SK-N-SH treated with all-trans-retinoic acid at 6 μM for 48 hours (cell line): ENCODE data around the gene UBE2V1.

Experiments used
- ATAC-seq: fragments of 200-7000 bp; cut with Tn5 transposase; 3 replicates; pipeline ENCODE4 v1.9.1; 2020; ENCODE audit warnings: mild to moderate bottlenecking, moderate library complexity
- ARNTL ChIP-seq: fragments of 450-650 bp; formaldehyde crosslinking; IDR thresholded peaks from 2 replicates; pipeline ENCODE4 v1.5.0; 2020; ENCODE audit warnings: low read depth, mild to moderate bottlenecking, moderate library complexity, borderline replicate concordance
- BACH2 ChIP-seq: fragments of 250-450 bp; sonication (Bioruptor Pico); IDR thresholded peaks from 2 replicates; pipeline ENCODE4 v1.9.0; 2021; ENCODE audit warnings: mild to moderate bottlenecking, borderline replicate concordance
- CSDC2 ChIP-seq: fragments of 250-450 bp; sonication (Bioruptor Pico); IDR thresholded peaks from 2 replicates; pipeline ENCODE4 v1.5.0; 2020; ENCODE audit warnings: mild to moderate bottlenecking, moderate library complexity
- GLIS3 ChIP-seq: fragments of 250-450 bp; sonication (Bioruptor Pico); IDR thresholded peaks from 2 replicates; pipeline ENCODE4 v1.5.0; 2020; ENCODE audit warnings: mild to moderate bottlenecking, moderate library complexity
- ISL1 ChIP-seq: fragments of 250-450 bp; sonication (Bioruptor Pico); IDR thresholded peaks from 2 replicates; pipeline ENCODE4 v2.1.2; 2022; ENCODE audit warnings: mild to moderate bottlenecking, moderate library complexity
- OSR1 ChIP-seq: fragments of 250-450 bp; sonication (Bioruptor Pico); IDR thresholded peaks from 2 replicates; pipeline ENCODE4 v1.8.0; 2022; ENCODE audit warnings: moderate library complexity, mild to moderate bottlenecking, inconsistent platforms
- PPARA ChIP-seq: fragments of 250-450 bp; sonication (Bioruptor Pico); IDR thresholded peaks from 2 replicates; pipeline ENCODE4 v1.5.0; 2020; ENCODE audit warnings: mild to moderate bottlenecking, borderline replicate concordance
- RARB ChIP-seq: fragments of 250-450 bp; sonication (Bioruptor Pico); IDR thresholded peaks from 2 replicates; pipeline ENCODE4 v1.8.0; 2021; ENCODE audit warnings: mild to moderate bottlenecking, moderate library complexity
- SNAI2 ChIP-seq: fragments of 250-450 bp; sonication (Bioruptor Pico); IDR thresholded peaks from 2 replicates; pipeline ENCODE4 v1.5.0; 2020; ENCODE audit warnings: mild to moderate bottlenecking, moderate library complexity
- ZC3H10 ChIP-seq: fragments of 250-450 bp; sonication (Bioruptor Pico); IDR thresholded peaks from 2 replicates; pipeline ENCODE4 v1.5.1; 2021; ENCODE audit warnings: mild to moderate bottlenecking, moderate library complexity
- ZFP3 ChIP-seq: fragments of 250-450 bp; sonication (Bioruptor Pico); IDR thresholded peaks from 2 replicates; pipeline ENCODE4 v1.5.0; 2020; ENCODE audit warnings: mild to moderate bottlenecking, moderate library complexity
- ZFP30 ChIP-seq: fragments of 450-650 bp; formaldehyde crosslinking; IDR thresholded peaks from 2 replicates; pipeline ENCODE4 v1.5.0; 2022; ENCODE audit warnings: mild to moderate bottlenecking, moderate library complexity
- ZNF565 ChIP-seq: fragments of 450-650 bp; formaldehyde crosslinking; conservative IDR thresholded peaks from 2 replicates; pipeline ENCODE4 v1.5.0; 2020; ENCODE audit warnings: low read depth, mild to moderate bottlenecking, moderate library complexity
- ZNF70 ChIP-seq: fragments of 450-650 bp; formaldehyde crosslinking; IDR thresholded peaks from 2 replicates; pipeline ENCODE4 v1.5.0; 2020; ENCODE audit warnings: mild to moderate bottlenecking, moderate library complexity
- ZNF8 ChIP-seq: fragments of 450-650 bp; formaldehyde crosslinking; IDR thresholded peaks from 2 replicates; pipeline ENCODE4 v1.5.0; 2020; ENCODE audit warnings: mild to moderate bottlenecking, moderate library complexity
- TF ChIP-seq, protein P1 (sequence below): fragments of 250-450 bp; sonication (Bioruptor Pico); IDR thresholded peaks from 2 replicates; pipeline ENCODE4 v1.5.0; 2020; ENCODE audit warnings: mild to moderate bottlenecking, moderate library complexity
- TF ChIP-seq, protein P2 (sequence below): fragments of 250-450 bp; sonication (Bioruptor Pico); IDR thresholded peaks from 2 replicates; pipeline ENCODE4 v1.5.1; 2020; ENCODE audit warnings: low read depth, mild to moderate bottlenecking, moderate library complexity
- TF ChIP-seq, protein P3 (sequence below): fragments of 250-450 bp; sonication (Bioruptor Pico); IDR thresholded peaks from 2 replicates; pipeline ENCODE4 v1.8.0; 2020; ENCODE audit warnings: mild to moderate bottlenecking, moderate library complexity, borderline replicate concordance
- TF ChIP-seq, protein P4 (sequence below): fragments of 250-450 bp; sonication (Bioruptor Pico); IDR thresholded peaks from 2 replicates; pipeline ENCODE4 v1.8.0; 2021; ENCODE audit warnings: low read depth, mild to moderate bottlenecking, moderate library complexity, borderline replicate concordance
- TF ChIP-seq, protein P5 (sequence below): fragments of 250-450 bp; sonication (Bioruptor Pico); IDR thresholded peaks from 2 replicates; pipeline ENCODE4 v1.5.1; 2021; ENCODE audit warnings: mild to moderate bottlenecking, moderate library complexity

Gene UBE2V1

DNA sequence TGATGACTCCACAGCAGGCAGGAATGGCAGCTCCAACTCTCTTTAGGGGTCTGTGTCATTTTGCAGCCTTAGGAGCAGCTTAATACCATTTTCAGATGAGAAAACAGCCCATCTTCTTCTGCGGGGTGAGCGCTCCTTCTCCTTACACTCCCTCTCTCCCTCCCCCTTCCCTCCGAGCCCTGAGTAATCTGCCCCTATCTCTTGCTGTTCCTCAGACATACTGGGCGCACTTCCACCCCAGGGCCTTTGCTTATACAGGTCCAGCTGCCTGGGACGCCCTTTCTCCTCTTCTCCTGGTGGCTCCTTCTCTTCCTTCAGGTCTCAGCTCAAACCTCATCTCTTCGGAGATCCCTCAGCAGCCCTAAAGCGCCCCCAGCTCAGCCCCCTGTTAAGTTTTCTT is 75.4 kb downstream of the UBE2V1 start:
- TF ChIP-seq, protein P1, sequence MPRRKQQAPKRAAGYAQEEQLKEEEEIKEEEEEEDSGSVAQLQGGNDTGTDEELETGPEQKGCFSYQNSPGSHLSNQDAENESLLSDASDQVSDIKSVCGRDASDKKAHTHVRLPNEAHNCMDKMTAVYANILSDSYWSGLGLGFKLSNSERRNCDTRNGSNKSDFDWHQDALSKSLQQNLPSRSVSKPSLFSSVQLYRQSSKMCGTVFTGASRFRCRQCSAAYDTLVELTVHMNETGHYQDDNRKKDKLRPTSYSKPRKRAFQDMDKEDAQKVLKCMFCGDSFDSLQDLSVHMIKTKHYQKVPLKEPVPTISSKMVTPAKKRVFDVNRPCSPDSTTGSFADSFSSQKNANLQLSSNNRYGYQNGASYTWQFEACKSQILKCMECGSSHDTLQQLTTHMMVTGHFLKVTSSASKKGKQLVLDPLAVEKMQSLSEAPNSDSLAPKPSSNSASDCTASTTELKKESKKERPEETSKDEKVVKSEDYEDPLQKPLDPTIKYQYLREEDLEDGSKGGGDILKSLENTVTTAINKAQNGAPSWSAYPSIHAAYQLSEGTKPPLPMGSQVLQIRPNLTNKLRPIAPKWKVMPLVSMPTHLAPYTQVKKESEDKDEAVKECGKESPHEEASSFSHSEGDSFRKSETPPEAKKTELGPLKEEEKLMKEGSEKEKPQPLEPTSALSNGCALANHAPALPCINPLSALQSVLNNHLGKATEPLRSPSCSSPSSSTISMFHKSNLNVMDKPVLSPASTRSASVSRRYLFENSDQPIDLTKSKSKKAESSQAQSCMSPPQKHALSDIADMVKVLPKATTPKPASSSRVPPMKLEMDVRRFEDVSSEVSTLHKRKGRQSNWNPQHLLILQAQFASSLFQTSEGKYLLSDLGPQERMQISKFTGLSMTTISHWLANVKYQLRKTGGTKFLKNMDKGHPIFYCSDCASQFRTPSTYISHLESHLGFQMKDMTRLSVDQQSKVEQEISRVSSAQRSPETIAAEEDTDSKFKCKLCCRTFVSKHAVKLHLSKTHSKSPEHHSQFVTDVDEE, result no peak
- TF ChIP-seq ZC3H10 (CRISPR knock-in tag) (no peak), ISL1 (no peak), CSDC2 (CRISPR knock-in tag) (no peak), ARNTL (no peak), PPARA (CRISPR knock-in tag) (no peak), RARB (CRISPR knock-in tag) (no peak), OSR1 (CRISPR knock-in tag) (no peak), ZNF70 (CRISPR knock-in tag) (no peak), SNAI2 (CRISPR knock-in tag) (no peak), ZNF8 (CRISPR knock-in tag) (no peak), BACH2 (CRISPR knock-in tag) (no peak), ZNF565 (CRISPR knock-in tag) (no peak), ZFP3 (no peak)
- no peak for ATAC-seq

DNA sequence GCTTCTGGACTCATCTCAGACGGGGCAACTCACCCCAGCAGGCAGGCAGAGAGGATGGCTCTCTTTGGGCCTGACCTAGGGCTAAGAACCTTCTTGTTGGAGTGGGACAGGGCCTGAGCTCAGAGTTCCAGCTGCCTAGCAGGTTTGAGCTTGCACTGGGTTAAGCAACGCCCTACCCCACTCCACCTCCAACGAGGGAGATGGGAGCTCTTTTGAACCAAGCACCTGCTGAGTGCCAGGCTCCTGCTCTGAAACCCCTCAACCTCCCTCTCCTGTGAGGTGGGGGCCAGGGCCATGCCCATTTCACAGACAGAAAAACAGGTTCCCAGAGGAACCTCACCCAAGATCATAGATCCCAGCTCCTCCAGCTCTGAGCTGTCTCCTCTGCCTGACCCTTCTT is 75.8 kb downstream of the UBE2V1 start:
- no peak for ATAC-seq
- TF ChIP-seq, protein P2, sequence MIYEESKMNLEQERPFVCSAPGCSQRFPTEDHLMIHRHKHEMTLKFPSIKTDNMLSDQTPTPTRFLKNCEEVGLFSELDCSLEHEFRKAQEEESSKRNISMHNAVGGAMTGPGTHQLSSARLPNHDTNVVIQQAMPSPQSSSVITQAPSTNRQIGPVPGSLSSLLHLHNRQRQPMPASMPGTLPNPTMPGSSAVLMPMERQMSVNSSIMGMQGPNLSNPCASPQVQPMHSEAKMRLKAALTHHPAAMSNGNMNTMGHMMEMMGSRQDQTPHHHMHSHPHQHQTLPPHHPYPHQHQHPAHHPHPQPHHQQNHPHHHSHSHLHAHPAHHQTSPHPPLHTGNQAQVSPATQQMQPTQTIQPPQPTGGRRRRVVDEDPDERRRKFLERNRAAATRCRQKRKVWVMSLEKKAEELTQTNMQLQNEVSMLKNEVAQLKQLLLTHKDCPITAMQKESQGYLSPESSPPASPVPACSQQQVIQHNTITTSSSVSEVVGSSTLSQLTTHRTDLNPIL (CRISPR knock-in tag), result no peak
- TF ChIP-seq, protein P3, sequence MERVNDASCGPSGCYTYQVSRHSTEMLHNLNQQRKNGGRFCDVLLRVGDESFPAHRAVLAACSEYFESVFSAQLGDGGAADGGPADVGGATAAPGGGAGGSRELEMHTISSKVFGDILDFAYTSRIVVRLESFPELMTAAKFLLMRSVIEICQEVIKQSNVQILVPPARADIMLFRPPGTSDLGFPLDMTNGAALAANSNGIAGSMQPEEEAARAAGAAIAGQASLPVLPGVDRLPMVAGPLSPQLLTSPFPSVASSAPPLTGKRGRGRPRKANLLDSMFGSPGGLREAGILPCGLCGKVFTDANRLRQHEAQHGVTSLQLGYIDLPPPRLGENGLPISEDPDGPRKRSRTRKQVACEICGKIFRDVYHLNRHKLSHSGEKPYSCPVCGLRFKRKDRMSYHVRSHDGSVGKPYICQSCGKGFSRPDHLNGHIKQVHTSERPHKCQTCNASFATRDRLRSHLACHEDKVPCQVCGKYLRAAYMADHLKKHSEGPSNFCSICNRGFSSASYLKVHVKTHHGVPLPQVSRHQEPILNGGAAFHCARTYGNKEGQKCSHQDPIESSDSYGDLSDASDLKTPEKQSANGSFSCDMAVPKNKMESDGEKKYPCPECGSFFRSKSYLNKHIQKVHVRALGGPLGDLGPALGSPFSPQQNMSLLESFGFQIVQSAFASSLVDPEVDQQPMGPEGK, result no peak
- TF ChIP-seq ZNF565 (CRISPR knock-in tag), result no peak
- TF ChIP-seq, protein P1, result no peak
- TF ChIP-seq ZC3H10 (CRISPR knock-in tag), result no peak
- TF ChIP-seq, protein P4, sequence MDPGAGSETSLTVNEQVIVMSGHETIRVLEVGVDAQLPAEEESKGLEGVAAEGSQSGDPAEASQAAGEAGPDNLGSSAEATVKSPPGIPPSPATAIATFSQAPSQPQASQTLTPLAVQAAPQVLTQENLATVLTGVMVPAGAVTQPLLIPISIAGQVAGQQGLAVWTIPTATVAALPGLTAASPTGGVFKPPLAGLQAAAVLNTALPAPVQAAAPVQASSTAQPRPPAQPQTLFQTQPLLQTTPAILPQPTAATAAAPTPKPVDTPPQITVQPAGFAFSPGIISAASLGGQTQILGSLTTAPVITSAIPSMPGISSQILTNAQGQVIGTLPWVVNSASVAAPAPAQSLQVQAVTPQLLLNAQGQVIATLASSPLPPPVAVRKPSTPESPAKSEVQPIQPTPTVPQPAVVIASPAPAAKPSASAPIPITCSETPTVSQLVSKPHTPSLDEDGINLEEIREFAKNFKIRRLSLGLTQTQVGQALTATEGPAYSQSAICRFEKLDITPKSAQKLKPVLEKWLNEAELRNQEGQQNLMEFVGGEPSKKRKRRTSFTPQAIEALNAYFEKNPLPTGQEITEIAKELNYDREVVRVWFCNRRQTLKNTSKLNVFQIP (CRISPR knock-in tag), result no peak
- TF ChIP-seq ZNF8 (CRISPR knock-in tag), result no peak
- TF ChIP-seq BACH2 (CRISPR knock-in tag), result no peak
- TF ChIP-seq PPARA (CRISPR knock-in tag), result no peak
- TF ChIP-seq SNAI2 (CRISPR knock-in tag), result no peak
- no peak for TF ChIP-seq RARB (CRISPR knock-in tag)
- TF ChIP-seq ARNTL, result no peak
- no peak for TF ChIP-seq OSR1 (CRISPR knock-in tag)
- TF ChIP-seq ZNF70 (CRISPR knock-in tag), result no peak
- TF ChIP-seq GLIS3 (CRISPR knock-in tag), result no peak
- TF ChIP-seq ISL1, result no peak
- no peak for TF ChIP-seq CSDC2 (CRISPR knock-in tag)
- TF ChIP-seq ZFP30, result no peak
- TF ChIP-seq, protein P5, sequence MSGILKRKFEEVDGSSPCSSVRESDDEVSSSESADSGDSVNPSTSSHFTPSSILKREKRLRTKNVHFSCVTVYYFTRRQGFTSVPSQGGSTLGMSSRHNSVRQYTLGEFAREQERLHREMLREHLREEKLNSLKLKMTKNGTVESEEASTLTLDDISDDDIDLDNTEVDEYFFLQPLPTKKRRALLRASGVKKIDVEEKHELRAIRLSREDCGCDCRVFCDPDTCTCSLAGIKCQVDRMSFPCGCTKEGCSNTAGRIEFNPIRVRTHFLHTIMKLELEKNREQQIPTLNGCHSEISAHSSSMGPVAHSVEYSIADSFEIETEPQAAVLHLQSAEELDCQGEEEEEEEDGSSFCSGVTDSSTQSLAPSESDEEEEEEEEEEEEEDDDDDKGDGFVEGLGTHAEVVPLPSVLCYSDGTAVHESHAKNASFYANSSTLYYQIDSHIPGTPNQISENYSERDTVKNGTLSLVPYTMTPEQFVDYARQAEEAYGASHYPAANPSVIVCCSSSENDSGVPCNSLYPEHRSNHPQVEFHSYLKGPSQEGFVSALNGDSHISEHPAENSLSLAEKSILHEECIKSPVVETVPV, result no peak
